GM10847 (cell line): ENCODE data around the gene CDIP1.

Experiments
- POLR2A ChIP-seq: IDR thresholded peaks from 2 replicates; pipeline ENCODE4 v1.6.1; 2011; ENCODE audit not compliant: insufficient read length; ENCODE audit errors: extremely low read depth

CDIP1 gene

GRCh38 chr16:4538350-4539235 lies at the start of gene CDIP1:
Gene CDIP1, minus strand, starts transcription at chr16:4538773. Its CDS starts 24,643 bp downstream, at chr16:4514130.
- TF ChIP-seq POLR2A: peak; percentile 88

GRCh38 chr16:4586291-4586690 lies 47.7 kb upstream of the CDIP1 start:
- TF ChIP-seq POLR2A: no peak

GRCh38 chr16:4583906-4584305 lies 45.3 kb upstream of the CDIP1 start:
- TF ChIP-seq POLR2A: no peak

GRCh38 chr16:4580250-4580649 lies 41.7 kb upstream of the CDIP1 start:
- TF ChIP-seq POLR2A: no peak

GRCh38 chr16:4578961-4579530 lies 40.5 kb upstream of the CDIP1 start:
- no peak for TF ChIP-seq POLR2A

GRCh38 chr16:4576008-4576407 lies 37.4 kb upstream of the CDIP1 start:
- TF ChIP-seq POLR2A: no peak

GRCh38 chr16:4574919-4575705 lies 36.5 kb upstream of the CDIP1 start:
- TF ChIP-seq POLR2A: no peak

GRCh38 chr16:4572715-4573114 lies 34.1 kb upstream of the CDIP1 start:
- TF ChIP-seq POLR2A: no peak

GRCh38 chr16:4570688-4571321 lies 32.2 kb upstream of the CDIP1 start:
- no peak for TF ChIP-seq POLR2A

- no peak for TF ChIP-seq POLR2A
Measured at GRCh38 chr16:4570086-4570485, 31.5 kb upstream of the CDIP1 start.

GRCh38 chr16:4566144-4566543 lies 27.6 kb upstream of the CDIP1 start:
- TF ChIP-seq POLR2A: no peak

GRCh38 chr16:4564661-4565267 lies 26.2 kb upstream of the CDIP1 start:
- TF ChIP-seq POLR2A: no peak

- TF ChIP-seq POLR2A: no peak
Measured at GRCh38 chr16:4561596-4561995, 23.0 kb upstream of the CDIP1 start.

GRCh38 chr16:4557973-4558372 lies 19.4 kb upstream of the CDIP1 start:
- no peak for TF ChIP-seq POLR2A

GRCh38 chr16:4556580-4556979 lies 18.0 kb upstream of the CDIP1 start:
- no peak for TF ChIP-seq POLR2A

- TF ChIP-seq POLR2A: no peak
Measured at GRCh38 chr16:4556112-4556511, 17.5 kb upstream of the CDIP1 start, which contains the start of gene C16orf96. Gene C16orf96, plus strand, starts transcription at chr16:4556340. Its CDS starts 150 bp downstream, at chr16:4556490.
